ENCODE results near the gene RASL11A.
"Not testable (repeated sequence)": the region's sequence is repeated elsewhere in the genome, so short reads cannot be mapped to it uniquely, and the experiment has no call there.

Gene RASL11A

GRCh38 chr13:27270594-27271520 lies at the start of gene RASL11A:
Gene RASL11A, plus strand, starts transcription at chr13:27270830. Its CDS starts 115 bp downstream, at chr13:27270945.
- peak; percentile 67 for DNase-seq

- DNase-seq = not testable (repeated sequence)
These were observed 48.5 kb upstream of the RASL11A start for GRCh38 chr13:27222100-27222499.

GRCh38 chr13:27226991-27227390 lies 43.6 kb upstream of the RASL11A start:
- no peak for DNase-seq

GRCh38 chr13:27228131-27228530 lies 42.5 kb upstream of the RASL11A start:
- no peak for DNase-seq

- DNase-seq = no peak
These were observed 41.0 kb upstream of the RASL11A start for GRCh38 chr13:27229642-27230041.

- DNase-seq = no peak
These were observed 36.7 kb upstream of the RASL11A start for GRCh38 chr13:27233964-27234363.

GRCh38 chr13:27236478-27236877 lies 34.2 kb upstream of the RASL11A start:
- DNase-seq = no peak

- no peak for DNase-seq
These were observed 27.9 kb upstream of the RASL11A start for GRCh38 chr13:27242702-27243101.

- DNase-seq = no peak
These were observed 25.0 kb upstream of the RASL11A start for GRCh38 chr13:27245610-27246009.

GRCh38 chr13:27250833-27251165 lies 19.8 kb upstream of the RASL11A start:
- DNase-seq = no peak

- peak; percentile 96 for DNase-seq
These were observed 19.2 kb upstream of the RASL11A start, which contains the start of gene RPL21 for GRCh38 chr13:27251166-27252091. Gene RPL21, plus strand, starts transcription at chr13:27251558. Its CDS starts 2,219 bp downstream, at chr13:27253777.

GRCh38 chr13:27252467-27252866 lies 18.2 kb upstream of the RASL11A start:
- no peak for DNase-seq

GRCh38 chr13:27257233-27257568 lies 13.4 kb upstream of the RASL11A start:
- DNase-seq = no peak

GRCh38 chr13:27257648-27258253 lies 12.9 kb upstream of the RASL11A start:
- DNase-seq = no peak

- DNase-seq = no peak
These were observed 11.8 kb upstream of the RASL11A start for GRCh38 chr13:27258637-27259386.

GRCh38 chr13:27259831-27260230 lies 10.8 kb upstream of the RASL11A start:
- DNase-seq = no peak

- DNase-seq = no peak
These were observed 9.2 kb upstream of the RASL11A start for GRCh38 chr13:27261396-27261795.

- no peak for DNase-seq
These were observed 7.2 kb upstream of the RASL11A start for GRCh38 chr13:27263438-27263837.

- DNase-seq = peak; percentile 13
These were observed 6.4 kb upstream of the RASL11A start for GRCh38 chr13:27264181-27264580.

GRCh38 chr13:27264648-27265047 lies 6.0 kb upstream of the RASL11A start:
- DNase-seq = no peak

GRCh38 chr13:27266917-27267316 lies 3.7 kb upstream of the RASL11A start:
- DNase-seq = no peak

GRCh38 chr13:27267596-27267995 lies 3.0 kb upstream of the RASL11A start:
- DNase-seq = no peak
